H9 (cell line): Measurements from ENCODE around the gene KIAA1671. TPM values are rescaled to one million over a fixed set of nuclear protein-coding genes. Genes with fewer than 3 reads are reported as not detected.

ENCODE experiments used
- DNase-seq: peaks from one replicate; pipeline ENCODE4 v3.0.0-alpha.2; 2017
- H2AFZ ChIP-seq: one replicate; pipeline ENCODE4 v1.6.1; 2013; ENCODE audit warnings: mild to moderate bottlenecking, low read length, control low read depth, moderate library complexity
- H2AK5ac ChIP-seq: 2 replicates; pipeline ENCODE4 v1.6.1; 2013; ENCODE audit warnings: low read length, control low read depth, mixed read lengths; ENCODE audit not compliant: insufficient read length
- H2BK120ac ChIP-seq: one replicate; pipeline ENCODE4 v1.6.1; 2013; ENCODE audit warnings: low read depth, mild to moderate bottlenecking, low read length, control low read depth, inconsistent platforms; ENCODE audit not compliant: poor library complexity, severe bottlenecking
- H2BK12ac ChIP-seq: 2 replicates; pipeline ENCODE4 v1.6.1; 2013; ENCODE audit warnings: low read length, control low read depth, mixed read lengths, low read depth; ENCODE audit not compliant: insufficient read length
- H2BK15ac ChIP-seq: 2 replicates; pipeline ENCODE4 v1.6.1; 2013; ENCODE audit warnings: low read depth, low read length, control low read depth
- H2BK20ac ChIP-seq: one replicate; pipeline ENCODE4 v1.6.1; 2013; ENCODE audit warnings: low read depth, mild to moderate bottlenecking, low read length, control low read depth, inconsistent platforms; ENCODE audit not compliant: poor library complexity, severe bottlenecking
- H2BK5ac ChIP-seq: 2 replicates; pipeline ENCODE4 v1.6.1; 2013; ENCODE audit warnings: low read length, control low read depth, mixed read lengths; ENCODE audit not compliant: insufficient read length
- H3K14ac ChIP-seq: 2 replicates; pipeline ENCODE4 v1.6.1; 2013; ENCODE audit warnings: low read length, control low read depth; ENCODE audit not compliant: insufficient read depth
- H3K18ac ChIP-seq: 2 replicates; pipeline ENCODE4 v1.6.1; 2013; ENCODE audit warnings: low read depth, mild to moderate bottlenecking, mixed read lengths, low read length, control low read depth; ENCODE audit not compliant: insufficient read length
- H3K23ac ChIP-seq: 2 replicates; pipeline ENCODE4 v1.6.1; 2013; ENCODE audit warnings: low read length, control low read depth, mixed read lengths, low read depth; ENCODE audit not compliant: insufficient read length
- H3K23me2 ChIP-seq: 2 replicates; pipeline ENCODE4 v1.6.1; 2013; ENCODE audit warnings: low read depth, mild to moderate bottlenecking, mixed read lengths, low read length, control low read depth; ENCODE audit not compliant: insufficient read length, poor library complexity, severe bottlenecking
- H3K27ac ChIP-seq: 2 replicates; pipeline ENCODE4 v1.5.1; 2013; ENCODE audit warnings: low read length, control low read depth, mixed read lengths, low read depth; ENCODE audit not compliant: insufficient read length
- H3K27me3 ChIP-seq: 2 replicates; pipeline ENCODE4 v1.6.1; 2013; ENCODE audit warnings: low read length, control low read depth, inconsistent platforms; ENCODE audit not compliant: insufficient read depth
- H3K4ac ChIP-seq: 2 replicates; pipeline ENCODE4 v1.6.1; 2013; ENCODE audit warnings: low read depth, mild to moderate bottlenecking, control low read depth, inconsistent platforms, low read length, moderate library complexity
- H3K4me1 ChIP-seq: 2 replicates; pipeline ENCODE4 v1.6.1; 2013; ENCODE audit warnings: low read length, control low read depth, inconsistent platforms; ENCODE audit not compliant: insufficient read depth
- H3K4me2 ChIP-seq: 2 replicates; pipeline ENCODE4 v1.6.1; 2013; ENCODE audit warnings: low read length, control low read depth, mixed read lengths; ENCODE audit not compliant: insufficient read length, insufficient read depth
- H3K56ac ChIP-seq: 2 replicates; pipeline ENCODE4 v1.6.1; 2013; ENCODE audit warnings: low read depth, mild to moderate bottlenecking, mixed read lengths, low read length, control low read depth; ENCODE audit not compliant: insufficient read length
- H3K79me1 ChIP-seq: 2 replicates; pipeline ENCODE4 v1.6.1; 2013; ENCODE audit warnings: low read depth, mild to moderate bottlenecking, moderate library complexity, low read length, control low read depth, inconsistent platforms; ENCODE audit not compliant: insufficient read depth, poor library complexity, severe bottlenecking
- H3K79me2 ChIP-seq: 2 replicates; pipeline ENCODE4 v1.6.1; 2013; ENCODE audit warnings: low read length, control low read depth, inconsistent platforms; ENCODE audit not compliant: insufficient read depth
- H3K9ac ChIP-seq: 2 replicates; pipeline ENCODE4 v1.6.1; 2013; ENCODE audit warnings: low read length, control low read depth, mixed read lengths; ENCODE audit not compliant: insufficient read length; ENCODE audit errors: extremely low read depth
- H3K9me3 ChIP-seq: one replicate; pipeline ENCODE4 v1.6.1; 2013; ENCODE audit warnings: low read depth, low read length, inconsistent platforms; ENCODE audit not compliant: control insufficient read depth
- H3T11ph ChIP-seq: one replicate; pipeline ENCODE4 v1.6.1; 2013; ENCODE audit warnings: mild to moderate bottlenecking, low read length, control low read depth, inconsistent platforms
- H4K20me1 ChIP-seq: one replicate; pipeline ENCODE4 v1.6.1; 2013; ENCODE audit not compliant: control insufficient read depth, insufficient read length, insufficient read depth
- H4K5ac ChIP-seq: 2 replicates; pipeline ENCODE4 v1.6.1; 2013; ENCODE audit warnings: low read depth, mild to moderate bottlenecking, mixed read lengths, low read length, control low read depth; ENCODE audit not compliant: insufficient read length
- H4K8ac ChIP-seq: replicated peaks from 2 replicates; pipeline ENCODE4 v1.6.1; 2013; ENCODE audit warnings: low read length, control low read depth, mixed read lengths, low read depth; ENCODE audit not compliant: insufficient read length
- H4K91ac ChIP-seq: 2 replicates; pipeline ENCODE4 v1.6.1; 2013; ENCODE audit warnings: low read depth, mild to moderate bottlenecking, moderate library complexity, mixed read lengths, low read length, control low read depth; ENCODE audit not compliant: insufficient read length
- H3K27ac Mint-ChIP-seq, 3 experiments: 2 replicates in 2 of 3; 3 replicates in 1 of 3; pipeline ENCODE4 v1.8.0; 2020 to 2021; ENCODE audit warnings: mixed read lengths in 3 of 3, mild to moderate bottlenecking in 1 of 3, moderate library complexity in 1 of 3
- H3K27me3 Mint-ChIP-seq: 2 replicates; pipeline ENCODE4 v1.8.0; 2021; ENCODE audit warnings: low read depth, mild to moderate bottlenecking, moderate library complexity, mixed read lengths
- H3K36me3 Mint-ChIP-seq, 3 experiments: 2 replicates in 2 of 3; 3 replicates in 1 of 3; pipeline ENCODE4 v1.8.0; 2020 to 2021; ENCODE audit warnings: low read depth in 3 of 3, mixed read lengths in 3 of 3; ENCODE audit not compliant: insufficient read depth in 1 of 3
- H3K4me1 Mint-ChIP-seq, 2 experiments: 2 replicates each; pipeline ENCODE4 v1.8.0; 2020; ENCODE audit warnings: mixed read lengths in 2 of 2
- H3K4me3 Mint-ChIP-seq, 2 experiments: 2 replicates in 1 of 2; 3 replicates in 1 of 2; pipeline ENCODE4 v1.8.0; 2020 to 2021; ENCODE audit warnings: mild to moderate bottlenecking in 2 of 2, mixed read lengths in 2 of 2, moderate library complexity in 1 of 2
- H3K9me3 Mint-ChIP-seq, 2 experiments: 2 replicates in 1 of 2; 3 replicates in 1 of 2; pipeline ENCODE4 v1.8.0; 2020; ENCODE audit warnings: mild to moderate bottlenecking in 2 of 2, mixed read lengths in 2 of 2, moderate library complexity in 1 of 2
- CTCF ChIP-seq: fragments of 200-600 bp; sonication (generic); conservative IDR thresholded peaks from 3 replicates; pipeline ENCODE4 v1.8.0; 2021; ENCODE audit warnings: antibody characterized with exemption, mild to moderate bottlenecking
- WGBS: extraction: QIAGEN DNeasy Blood & Tissue Kit; methylation state at CpG from one replicate; pipeline ENCODE4 v1.1.7; 2013; ENCODE audit warnings: missing lambda C conversion rate, low lambda C conversion rate, mixed read lengths; ENCODE audit not compliant: insufficient read length; ENCODE audit errors: extremely low coverage; 5-methylcytosine and 5-hydroxymethylcytosine counted together
- total RNA-seq: library from RNA; stranded (reverse); gene quantifications from 2 replicates; pipeline ENCODE4 v1.2.1, GENCODE V29; 2021

The KIAA1671 gene
- total RNA-seq, 1 experiment from 2014 or later, result 22.6 TPM

GRCh38 chr22:25054943-25055511 lies 102.5 kb downstream of the KIAA1671 start:
- H3K4ac ChIP-seq, result no peak overlapping the region
- H3K27me3 ChIP-seq, result no peaks in the 10 kb centered on the region
- peaks cover 13 to 16% of the 10 kb centered on the region in 2 experiments for H3K9me3 Mint-ChIP-seq

More at GRCh38 chr22:25054943-25055511, 102.5 kb downstream of the KIAA1671 start:
- no peak overlapping the region for H4K5ac ChIP-seq
- peaks cover 3 to 4% of the 10 kb centered on the region in 2 experiments; a peak in 2 of 4 replicates for H3K4me1 Mint-ChIP-seq
- no peaks in the 10 kb centered on the region for H3K79me2 ChIP-seq
- no CpG with 5 or more reads among the region's 9 CpGs for WGBS
- H3K27ac ChIP-seq, result no peak overlapping the region
- H4K8ac ChIP-seq, result no peak overlapping the region
- peaks cover 17 to 19% (median 17%) of the 10 kb centered on the region in 3 experiments for H3K36me3 Mint-ChIP-seq
- no peak overlapping the region for H3T11ph ChIP-seq
- no peaks in the 10 kb centered on the region for H4K20me1 ChIP-seq
- peaks cover 2% of the 10 kb centered on the region for H3K79me1 ChIP-seq
- H3K14ac ChIP-seq, result no peak overlapping the region
- H3K4me2 ChIP-seq, result no peak overlapping the region
- no peak overlapping the region for H3K56ac ChIP-seq
- H2BK5ac ChIP-seq, result no peak overlapping the region
- no peak overlapping the region for H3K23ac ChIP-seq
- H2BK120ac ChIP-seq, result no peak overlapping the region
- H3K9ac ChIP-seq, result no peak overlapping the region
- no peak for DNase-seq
- no peaks in the 10 kb centered on the region for H3K23me2 ChIP-seq
- no peak overlapping the region for H2AK5ac ChIP-seq
- H2BK12ac ChIP-seq, result no peak overlapping the region
- no peak overlapping the region for H4K91ac ChIP-seq
- no peak overlapping the region for H3K4me3 Mint-ChIP-seq
- H3K9me3 ChIP-seq, result peaks cover 8% of the 10 kb centered on the region
- H2BK15ac ChIP-seq, result no peak overlapping the region
- no peaks in the 10 kb centered on the region for H3K4me1 ChIP-seq
- H3K18ac ChIP-seq, result no peak overlapping the region
- no peak overlapping the region for H2AFZ ChIP-seq
- H2BK20ac ChIP-seq, result no peak overlapping the region
- TF ChIP-seq CTCF, result no peak
- no peaks in the 10 kb centered on the region for H3K27me3 Mint-ChIP-seq
- peak overlapping the region in 1 of 3 experiments; percentile 3; a peak in 2 of 7 replicates for H3K27ac Mint-ChIP-seq
